HEK293T (cell line): ENCODE results near the gene BLOC1S6.

Experiments
- FOXA1 ChIP-seq: fragments of 450-650 bp; IDR thresholded peaks from 2 replicates; pipeline ENCODE4 v1.6.1; 2016; ENCODE audit warnings: mild to moderate bottlenecking
- FOXM1 ChIP-seq: fragments of 450-650 bp; IDR thresholded peaks from 2 replicates; pipeline ENCODE4 v1.6.1; 2017; ENCODE audit warnings: mild to moderate bottlenecking, borderline replicate concordance
- L3MBTL2 ChIP-seq: fragments of 450-650 bp; conservative IDR thresholded peaks from 2 replicates; pipeline ENCODE4 v1.6.1; 2016; ENCODE audit warnings: mild to moderate bottlenecking
- SP1 ChIP-seq: fragments of 450-650 bp; IDR thresholded peaks from 2 replicates; pipeline ENCODE4 v1.6.1; 2017

DNA sequence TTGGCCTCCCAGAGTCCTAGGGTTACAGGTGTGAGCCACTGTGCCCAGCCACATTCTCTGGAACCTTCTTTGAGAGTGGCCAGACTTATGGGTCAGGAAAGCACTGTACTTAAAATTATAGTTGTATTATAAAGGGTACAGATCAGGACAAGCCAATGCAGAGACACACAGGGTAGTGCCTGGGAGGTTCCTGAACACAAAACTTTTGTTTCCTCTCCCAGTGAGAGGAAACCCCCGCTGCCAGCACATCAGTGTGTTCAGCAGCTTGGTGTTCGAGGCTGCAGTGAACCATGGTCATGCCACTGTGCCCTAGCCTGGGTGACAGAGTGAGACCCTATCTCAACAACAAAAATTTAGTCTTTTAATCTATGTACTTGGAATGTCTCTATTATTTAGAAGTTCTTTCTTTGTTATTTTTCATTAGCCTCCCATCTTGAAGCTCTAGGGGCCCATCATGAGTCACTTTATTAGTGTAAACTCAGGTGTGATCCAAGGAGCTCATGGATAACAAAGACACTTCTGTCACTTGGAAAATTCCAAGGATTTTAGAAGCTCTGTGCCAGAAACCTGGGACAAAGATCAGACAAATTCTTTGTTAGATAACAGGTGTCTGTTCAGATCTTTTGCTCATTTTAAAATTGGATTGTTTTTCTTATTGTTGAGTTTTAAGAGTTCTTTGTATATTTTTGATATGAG is 7.8 kb downstream of the BLOC1S6 start:
- TF ChIP-seq SP1 (no peak), FOXA1 (no peak), L3MBTL2 (no peak), FOXM1 (no peak)
